Hepatocyte (in vitro differentiated cells): ENCODE results near the gene BBS4.

Source experiments
- EZH2phosphoT487 ChIP-seq: fragments of 200-600 bp; sonication (generic); IDR thresholded peaks from one replicate; pipeline ENCODE4 v1.6.1; 2018; ENCODE audit warnings: antibody characterized with exemption, mild to moderate bottlenecking, low read depth, moderate library complexity; ENCODE audit not compliant: unreplicated experiment, severe bottlenecking
- TF ChIP-seq, protein P1 (sequence below): fragments of 200-600 bp; sonication (generic); IDR thresholded peaks from 2 replicates; pipeline ENCODE4 v1.5.1; 2016; ENCODE audit warnings: antibody characterized with exemption, mild to moderate bottlenecking; ENCODE audit not compliant: poor library complexity

DNA sequence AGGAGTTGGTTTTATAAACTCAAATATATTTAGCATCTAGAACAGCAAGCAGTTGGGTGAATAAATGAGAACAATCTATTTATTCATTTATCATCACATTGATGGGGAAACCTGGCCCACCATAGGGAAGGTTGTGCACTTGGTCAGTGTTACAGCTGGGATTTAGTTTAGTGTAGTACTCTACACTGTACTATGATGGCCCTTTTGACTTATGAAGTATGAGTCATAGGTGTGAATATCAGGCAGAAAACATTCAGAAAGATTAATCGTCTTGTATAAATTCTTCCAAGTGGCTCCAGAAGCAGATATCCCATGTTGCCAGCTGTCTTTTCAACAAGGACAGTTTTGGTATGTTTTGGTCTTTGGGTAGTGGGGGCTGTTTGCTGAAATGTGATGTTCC lies 38.0 kb downstream of the BBS4 start:
- TF ChIP-seq EZH2phosphoT487, result no peak
- TF ChIP-seq, protein P1, sequence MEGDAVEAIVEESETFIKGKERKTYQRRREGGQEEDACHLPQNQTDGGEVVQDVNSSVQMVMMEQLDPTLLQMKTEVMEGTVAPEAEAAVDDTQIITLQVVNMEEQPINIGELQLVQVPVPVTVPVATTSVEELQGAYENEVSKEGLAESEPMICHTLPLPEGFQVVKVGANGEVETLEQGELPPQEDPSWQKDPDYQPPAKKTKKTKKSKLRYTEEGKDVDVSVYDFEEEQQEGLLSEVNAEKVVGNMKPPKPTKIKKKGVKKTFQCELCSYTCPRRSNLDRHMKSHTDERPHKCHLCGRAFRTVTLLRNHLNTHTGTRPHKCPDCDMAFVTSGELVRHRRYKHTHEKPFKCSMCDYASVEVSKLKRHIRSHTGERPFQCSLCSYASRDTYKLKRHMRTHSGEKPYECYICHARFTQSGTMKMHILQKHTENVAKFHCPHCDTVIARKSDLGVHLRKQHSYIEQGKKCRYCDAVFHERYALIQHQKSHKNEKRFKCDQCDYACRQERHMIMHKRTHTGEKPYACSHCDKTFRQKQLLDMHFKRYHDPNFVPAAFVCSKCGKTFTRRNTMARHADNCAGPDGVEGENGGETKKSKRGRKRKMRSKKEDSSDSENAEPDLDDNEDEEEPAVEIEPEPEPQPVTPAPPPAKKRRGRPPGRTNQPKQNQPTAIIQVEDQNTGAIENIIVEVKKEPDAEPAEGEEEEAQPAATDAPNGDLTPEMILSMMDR, result no peak
